ENCODE data around the gene GRID1. TPM values are rescaled to one million over a fixed set of nuclear protein-coding genes. Genes with fewer than 3 reads are reported as not detected.

The GRID1 gene
- polyA plus RNA-seq, 1 of the 3 experiments (the other 2 are of a cell fraction): 0.13 TPM

- TF ChIP-seq ZBTB33 (IDR thresholded peaks at IDR 0.05; ENCODE audit: borderline replicate concordance, low read depth) (no peak), TCF12 (IDR thresholded peaks at IDR 0.05) (no peak), YY1 (IDR thresholded peaks at IDR 0.05; ENCODE audit: low read depth) (no peak)
Measured at GRCh38 chr10:85642421-85643170, 724.0 kb downstream of the GRID1 start (continued).

- Histone ChIP-seq H2AFZ (ENCODE audit: low read depth) (no peak overlapping the region), H3K9me3 (peaks cover under 1% of the 10 kb centered on the region; the same call in 1 of the 2 replicates), H3K9ac (no peak overlapping the region), H3K4me1 (ENCODE audit: control insufficient read depth in 1 of 2, insufficient read depth in 2 of 2, low read depth in 1 of 2, low read length in 1 of 2) (no peaks in the 10 kb centered on the region; a peak in 2 of 4 replicates), H3K36me3 (replicated peaks in 1 of 2; ENCODE audit: control insufficient read depth in 1 of 2, insufficient read depth in 2 of 2, low read length in 1 of 2) (no peaks in the 10 kb centered on the region), H3K79me2 (ENCODE audit: insufficient read depth) (no peaks in the 10 kb centered on the region), H3K4me3 (ENCODE audit: low read depth in 2 of 2, low read length in 1 of 2) (no peak overlapping the region), H3K27ac (ENCODE audit: low read depth in 2 of 2, low read length in 1 of 2) (no peak overlapping the region), H3K9me2 (no peaks in the 10 kb centered on the region), H3K4me2 (no peak overlapping the region), H4K20me1 (ENCODE audit: insufficient read depth) (no peaks in the 10 kb centered on the region), H3F3A (replicated peaks; ENCODE audit: insufficient read depth) (no peaks in the 10 kb centered on the region), H3K27me3 (ENCODE audit: insufficient read depth) (no peaks in the 10 kb centered on the region)
- TF ChIP-seq FOSL2 (IDR thresholded peaks at IDR 0.05; ENCODE audit: borderline replicate concordance, low read depth): no peak
- no peak for TF ChIP-seq CHD2 (IDR thresholded peaks at IDR 0.05; ENCODE audit: low read length, partially characterized antibody)
- TF ChIP-seq ELF1 (IDR thresholded peaks at IDR 0.05): no peak
- ChIA-PET POLR2A (no interaction called here), CTCF (interaction anchor here (1.1 kb wide), 1 partner anchor 12 kb away, joined by 5 read pairs; no protein-coding TSS in a partner anchor)
- WGBS (ENCODE audit: low lambda C conversion rate): 0% methylated on average over 1 of the region's 1 CpG
- DNase-seq: no peak
Measured at GRCh38 chr10:85642082-85642420, 724.5 kb downstream of the GRID1 start.

- Histone ChIP-seq H3K4me3 (ENCODE audit: low read depth in 2 of 2, low read length in 1 of 2) (no peak overlapping the region), H3F3A (replicated peaks; ENCODE audit: insufficient read depth) (no peaks in the 10 kb centered on the region), H3K36me3 (replicated peaks in 1 of 2; ENCODE audit: control insufficient read depth in 1 of 2, insufficient read depth in 2 of 2, low read length in 1 of 2) (no peaks in the 10 kb centered on the region), H3K9me2 (no peaks in the 10 kb centered on the region), H3K79me2 (ENCODE audit: insufficient read depth) (no peaks in the 10 kb centered on the region), H3K27me3 (ENCODE audit: insufficient read depth) (no peaks in the 10 kb centered on the region), H3K9ac (no peak overlapping the region), H3K4me2 (no peak overlapping the region), H3K4me1 (ENCODE audit: control insufficient read depth in 1 of 2, insufficient read depth in 2 of 2, low read depth in 1 of 2, low read length in 1 of 2) (no peaks in the 10 kb centered on the region; a peak in 2 of 4 replicates), H2AFZ (ENCODE audit: low read depth) (no peak overlapping the region), H3K27ac (ENCODE audit: low read depth in 2 of 2, low read length in 1 of 2) (no peak overlapping the region), H4K20me1 (ENCODE audit: insufficient read depth) (no peaks in the 10 kb centered on the region), H3K9me3 (peaks cover 5% of the 10 kb centered on the region; the same call in 1 of the 2 replicates)
- DNase-seq: no peak
- 17% methylated on average over 6 of the region's 6 CpGs for WGBS (ENCODE audit: low lambda C conversion rate)
- CTCF ChIA-PET: no interaction called here
- TF ChIP-seq JUND (IDR thresholded peaks at IDR 0.05): no peak
- no peak for TF ChIP-seq NFIC (IDR thresholded peaks at IDR 0.05; ENCODE audit: borderline replicate concordance)
- no peak for TF ChIP-seq SIN3A (IDR thresholded peaks at IDR 0.05; ENCODE audit: borderline replicate concordance, low read depth, low read length)
- no peak for TF ChIP-seq RAD21 (IDR thresholded peaks at IDR 0.05; ENCODE audit: low read length)
- TF ChIP-seq YY1 (IDR thresholded peaks at IDR 0.05; ENCODE audit: low read depth): no peak
- no peak for TF ChIP-seq TCF12 (IDR thresholded peaks at IDR 0.05)
- no peak for TF ChIP-seq EZH2phosphoT487 (IDR thresholded peaks at IDR 0.05; ENCODE audit: borderline replicate concordance, low read depth)
- no peak for TF ChIP-seq RCOR1 (IDR thresholded peaks at IDR 0.05; ENCODE audit: low read length)
- no peak for TF ChIP-seq USF2 (IDR thresholded peaks at IDR 0.05; ENCODE audit: borderline replicate concordance, low read depth, low read length)
- TF ChIP-seq RXRA (IDR thresholded peaks at IDR 0.05; ENCODE audit: borderline replicate concordance, low read depth): no peak
- no peak for TF ChIP-seq MEF2A (IDR thresholded peaks at IDR 0.05; ENCODE audit: borderline replicate concordance, low read depth)
- TF ChIP-seq MXI1 (IDR thresholded peaks at IDR 0.05; ENCODE audit: low read depth, low read length): no peak
- TF ChIP-seq RFX5 (IDR thresholded peaks at IDR 0.05; ENCODE audit: low read length): no peak
- TF ChIP-seq IRF3 (IDR thresholded peaks at IDR 0.05; ENCODE audit: low read depth, low read length): no peak
- POLR2A ChIA-PET: no interaction called here
Measured at GRCh38 chr10:85641479-85642009, 725.1 kb downstream of the GRID1 start.
